Measurements from ENCODE around the gene NRIP1. TPM values are rescaled to one million over a fixed set of nuclear protein-coding genes. Genes with fewer than 3 reads are reported as not detected.
"Not testable (repeated sequence)": the region's sequence is repeated elsewhere in the genome, so short reads cannot be mapped to it uniquely, and the experiment has no call there.

The NRIP1 gene
- total RNA-seq, 1 experiment from 2014 or later = 13.2 TPM

GRCh38 chr21:14979264-14979663, 85.5 kb downstream of the NRIP1 start:
- no peak for DNase-seq (ENCODE audit: low read depth)

- no peak for DNase-seq (ENCODE audit: low read depth)
These were observed 87.0 kb downstream of the NRIP1 start for GRCh38 chr21:14977814-14978213.

- no peak for DNase-seq (ENCODE audit: low read depth)
These were observed 89.5 kb downstream of the NRIP1 start for GRCh38 chr21:14975136-14975919.

- no peak for DNase-seq (ENCODE audit: low read depth)
These were observed 92.1 kb downstream of the NRIP1 start for GRCh38 chr21:14972678-14973077.

GRCh38 chr21:14968821-14969220, 96.0 kb downstream of the NRIP1 start:
- DNase-seq (ENCODE audit: low read depth) = no peak

- DNase-seq (ENCODE audit: low read depth) = no peak
These were observed 96.8 kb downstream of the NRIP1 start for GRCh38 chr21:14968029-14968428.

- no peak for DNase-seq (ENCODE audit: low read depth)
These were observed 100.2 kb downstream of the NRIP1 start for GRCh38 chr21:14964621-14965020.

GRCh38 chr21:14962217-14962616, 102.6 kb downstream of the NRIP1 start:
- no peak for DNase-seq (ENCODE audit: low read depth)

- no peak for DNase-seq (ENCODE audit: low read depth)
These were observed 103.3 kb downstream of the NRIP1 start for GRCh38 chr21:14961502-14961901.

GRCh38 chr21:14959343-14959742, 105.5 kb downstream of the NRIP1 start:
- DNase-seq (ENCODE audit: low read depth) = no peak

GRCh38 chr21:14957836-14958235, 107.0 kb downstream of the NRIP1 start:
- no peak for DNase-seq (ENCODE audit: low read depth)

GRCh38 chr21:14956807-14957206, 108.0 kb downstream of the NRIP1 start:
- no peak for DNase-seq (ENCODE audit: low read depth)

- DNase-seq (ENCODE audit: low read depth) = no peak
These were observed 108.8 kb downstream of the NRIP1 start for GRCh38 chr21:14955936-14956520.

GRCh38 chr21:14952916-14953315, 111.9 kb downstream of the NRIP1 start:
- DNase-seq (ENCODE audit: low read depth) = no peak

- no peak for DNase-seq (ENCODE audit: low read depth)
These were observed 115.2 kb downstream of the NRIP1 start for GRCh38 chr21:14949603-14950002.

GRCh38 chr21:14947613-14948160, 117.1 kb downstream of the NRIP1 start:
- no peak for DNase-seq (ENCODE audit: low read depth)

GRCh38 chr21:14945176-14945575, 119.6 kb downstream of the NRIP1 start:
- DNase-seq (ENCODE audit: low read depth) = no peak

GRCh38 chr21:14943616-14944015, 121.2 kb downstream of the NRIP1 start:
- no peak for DNase-seq (ENCODE audit: low read depth)

- DNase-seq (ENCODE audit: low read depth) = no peak
These were observed 121.9 kb downstream of the NRIP1 start for GRCh38 chr21:14942801-14943490.

GRCh38 chr21:14927324-14927723, 137.5 kb downstream of the NRIP1 start:
- DNase-seq (ENCODE audit: low read depth) = not testable (repeated sequence)

- no peak for DNase-seq (ENCODE audit: low read depth)
These were observed 138.6 kb downstream of the NRIP1 start for GRCh38 chr21:14926186-14926585.

GRCh38 chr21:14923468-14923867, 141.3 kb downstream of the NRIP1 start:
- DNase-seq (ENCODE audit: low read depth) = no peak

- DNase-seq (ENCODE audit: low read depth) = no peak
These were observed 141.8 kb downstream of the NRIP1 start for GRCh38 chr21:14922980-14923379.

Data from RPMI7951 (cell line).